GM21528 (cell line): Measurements from ENCODE around the gene NSD2.

Experiments
- ATAC-seq: cut with Tn5 transposase; IDR thresholded peaks from one replicate; pipeline ENCODE4 v1.9.1; 2021; ENCODE audit warnings: mild to moderate bottlenecking, moderate library complexity; ENCODE audit not compliant: unreplicated experiment, low FRiP score

The NSD2 gene

DNA sequence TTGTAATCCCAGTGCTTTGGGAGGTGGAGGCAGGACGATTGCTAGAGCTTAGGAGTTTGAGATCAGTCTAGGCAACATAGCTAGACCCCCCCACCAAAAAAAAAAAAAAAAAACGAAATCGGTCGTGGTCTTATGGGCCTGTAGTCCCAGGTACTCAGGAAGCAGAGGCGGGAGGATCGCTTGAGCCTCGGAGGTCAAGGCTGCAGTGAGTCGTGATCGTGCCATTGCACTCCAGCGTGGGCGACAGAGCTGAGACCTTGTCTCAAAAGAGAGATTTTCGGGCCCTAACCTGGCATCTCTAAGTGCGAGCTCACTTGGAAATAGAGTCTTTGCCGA, 8.3 kb upstream of the NSD2 start:
- no peak for ATAC-seq

DNA sequence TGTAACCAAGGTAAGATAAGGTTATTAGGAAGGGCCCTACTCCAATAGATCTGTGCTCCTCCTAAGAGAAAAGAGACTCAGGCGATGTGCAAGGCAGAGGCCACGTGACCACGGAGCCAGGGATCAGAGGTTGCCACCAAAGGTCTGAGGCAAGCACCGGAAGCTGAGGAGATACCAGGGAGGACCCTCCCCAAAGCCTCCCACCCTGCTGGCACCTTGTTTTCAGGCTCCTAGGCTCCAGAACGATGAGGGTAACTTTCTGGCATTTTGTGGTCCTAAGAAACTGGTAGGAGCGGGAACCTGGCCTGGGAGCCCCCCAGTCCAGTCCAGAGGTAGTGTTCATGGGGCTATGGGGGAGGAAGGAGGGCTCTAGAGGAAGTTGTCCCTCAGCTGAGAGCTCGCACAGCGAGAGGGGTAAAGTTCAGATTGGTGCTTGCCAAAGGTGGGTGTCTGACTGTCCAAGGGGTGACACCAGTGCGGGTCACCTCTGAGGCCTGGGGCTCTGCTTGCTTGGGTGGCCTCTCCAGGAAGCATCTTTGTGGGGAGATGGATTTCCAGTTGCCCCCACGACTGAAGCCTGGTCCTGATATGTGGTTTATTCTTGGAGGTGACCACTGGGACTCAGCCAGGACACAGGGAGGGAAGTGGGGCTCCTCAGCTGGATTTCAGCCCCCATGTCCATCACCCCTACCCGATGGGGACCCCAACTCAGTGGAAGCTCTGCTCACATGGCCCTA, 7.7 kb upstream of the NSD2 start:
- no peak for ATAC-seq

DNA sequence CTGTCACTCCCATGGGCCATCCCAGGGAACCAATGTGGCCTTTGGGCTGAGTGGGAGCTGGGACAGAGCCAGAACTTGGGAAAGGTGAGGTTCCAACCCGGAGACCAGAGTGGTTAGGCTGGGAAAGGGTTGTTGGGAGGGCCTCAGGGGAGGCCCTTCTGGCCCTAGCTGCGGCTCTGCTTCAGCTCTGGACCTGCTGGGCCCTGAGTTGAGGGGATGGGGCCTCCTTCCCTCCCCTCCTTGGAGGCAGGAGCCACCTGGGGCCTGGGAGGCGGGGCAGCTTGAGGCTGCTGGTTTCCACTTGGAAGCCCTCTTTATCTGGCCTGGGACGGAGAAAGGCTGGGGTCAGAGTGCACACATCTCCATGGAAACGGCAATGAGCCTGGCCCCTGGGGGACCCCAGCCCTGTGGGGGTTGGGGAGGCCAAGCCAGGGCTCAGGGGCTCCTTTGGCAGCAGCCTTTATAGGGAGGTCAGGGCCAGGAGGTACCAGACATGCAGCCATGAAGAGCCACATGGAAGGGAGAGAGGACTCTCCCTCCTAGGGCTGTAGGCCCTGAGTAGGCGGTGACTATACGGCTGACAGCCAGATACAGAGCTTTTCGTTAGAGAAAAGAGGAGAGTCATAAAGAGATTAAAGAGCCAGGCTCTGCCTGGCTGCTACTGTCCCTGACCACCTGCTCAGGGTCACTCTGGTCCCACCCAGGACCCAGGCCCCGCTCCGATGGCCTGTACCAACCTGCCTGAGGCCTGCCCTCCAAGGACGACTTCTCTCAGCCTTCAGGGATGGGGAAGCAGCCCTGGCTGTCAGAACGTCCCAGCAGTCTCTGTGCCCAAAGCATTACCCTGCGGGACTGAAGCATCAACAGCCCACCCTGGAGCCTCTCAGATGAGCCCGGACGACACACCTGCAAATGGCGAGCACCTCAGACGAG, 6.9 kb upstream of the NSD2 start:
- no peak for ATAC-seq

DNA sequence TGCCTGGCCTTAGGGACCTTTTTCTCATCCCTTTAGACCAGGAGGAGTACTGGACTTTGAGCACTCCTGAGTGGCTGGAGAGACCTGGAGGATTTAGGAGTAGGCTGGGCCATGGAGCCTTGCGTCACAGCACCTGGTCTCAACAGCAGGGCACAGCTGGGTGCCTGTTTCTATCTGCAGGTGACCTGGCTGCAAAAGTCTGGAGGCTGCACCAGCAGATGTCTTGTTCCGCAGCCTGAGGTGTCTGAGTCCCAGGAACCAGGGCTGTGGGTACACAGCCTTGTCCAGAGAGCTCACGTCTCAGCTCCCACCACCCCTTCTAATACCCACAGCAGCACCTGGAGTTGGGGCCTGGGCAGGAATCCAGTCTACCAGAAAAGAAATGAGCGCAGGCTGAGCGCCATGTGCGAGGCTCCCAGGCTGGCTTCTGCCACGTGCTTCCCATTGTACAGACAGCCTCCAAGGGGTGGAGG, 5.0 kb upstream of the NSD2 start:
- ATAC-seq: no peak

DNA sequence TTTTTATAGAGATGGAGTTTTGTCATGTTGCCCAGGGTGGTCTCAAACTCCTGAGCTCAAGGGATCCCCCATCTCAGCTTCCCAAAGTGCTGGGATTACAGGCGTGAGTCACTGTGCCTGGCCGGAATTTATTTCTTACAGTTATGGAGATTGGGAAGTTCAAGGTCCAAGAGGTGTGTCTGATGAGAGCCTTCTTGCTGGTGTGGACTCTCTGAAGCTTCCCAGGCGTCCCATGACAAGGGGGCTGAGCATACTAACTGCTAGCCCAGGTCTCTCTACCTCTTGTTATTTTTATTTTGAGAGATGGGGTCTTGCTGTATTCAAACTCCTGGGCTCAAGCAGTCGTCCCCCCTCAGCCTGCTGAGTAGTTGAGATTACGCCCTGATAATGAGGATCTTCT, 2.9 kb upstream of the NSD2 start:
- ATAC-seq: no peak

DNA sequence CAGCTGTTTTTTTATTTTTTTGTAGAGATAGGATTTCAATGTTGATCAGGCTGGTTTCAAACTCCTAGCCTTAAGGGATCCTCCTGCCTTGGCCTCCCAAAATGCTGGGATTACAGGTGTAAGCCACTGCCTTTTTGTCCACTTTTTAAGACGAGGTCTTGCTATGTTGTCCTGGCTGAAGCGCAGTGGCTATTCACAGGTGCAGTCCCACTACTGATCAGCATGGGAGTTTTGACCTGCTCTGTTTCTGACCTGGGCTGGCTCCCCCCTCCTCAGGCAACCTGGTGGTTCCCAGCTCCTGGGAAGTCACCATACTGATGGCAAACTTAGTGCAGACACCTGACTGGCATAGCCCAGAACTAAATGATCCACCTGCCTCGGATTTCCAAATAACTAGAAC, 2.3 kb upstream of the NSD2 start:
- ATAC-seq: no peak

DNA sequence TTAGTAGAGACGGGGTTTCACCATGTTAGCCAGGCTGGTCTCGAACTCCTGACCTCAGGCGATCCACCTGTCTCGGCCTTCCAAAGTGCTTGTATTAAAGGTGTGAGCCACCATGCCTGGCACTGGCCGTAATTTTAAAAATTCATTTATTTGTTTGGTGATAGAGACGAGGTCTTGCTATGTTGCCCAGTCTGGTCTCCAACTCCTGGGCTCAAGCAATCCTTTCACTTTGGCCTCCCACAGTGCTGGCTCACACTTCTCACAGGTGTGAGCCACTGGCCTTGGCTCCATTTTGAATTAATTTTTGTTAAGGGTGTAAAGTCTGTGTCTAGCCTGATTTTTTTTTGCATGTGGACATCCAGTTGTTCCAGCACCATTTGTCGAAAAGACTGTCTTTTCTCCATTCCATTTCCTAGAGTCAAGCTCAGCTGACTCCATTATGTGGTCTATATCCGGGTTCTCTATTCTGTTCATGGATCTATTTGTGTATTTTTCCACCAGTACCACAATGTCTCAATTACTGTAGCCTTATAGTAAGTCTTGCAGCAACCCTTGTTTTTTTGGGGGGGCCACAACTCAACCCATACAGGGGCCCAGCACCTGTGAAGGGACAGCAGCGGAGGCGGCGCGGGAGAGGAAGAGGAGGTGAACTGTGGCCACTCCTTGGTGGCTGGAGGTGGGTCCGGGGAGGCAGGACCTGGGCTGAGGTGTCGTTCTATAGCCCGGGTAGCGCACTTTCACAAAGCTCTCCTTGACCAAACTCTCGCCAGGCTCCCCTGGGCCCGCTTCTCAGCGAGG, 1.5 kb upstream of the NSD2 start:
- peak; percentile 4 for ATAC-seq

DNA sequence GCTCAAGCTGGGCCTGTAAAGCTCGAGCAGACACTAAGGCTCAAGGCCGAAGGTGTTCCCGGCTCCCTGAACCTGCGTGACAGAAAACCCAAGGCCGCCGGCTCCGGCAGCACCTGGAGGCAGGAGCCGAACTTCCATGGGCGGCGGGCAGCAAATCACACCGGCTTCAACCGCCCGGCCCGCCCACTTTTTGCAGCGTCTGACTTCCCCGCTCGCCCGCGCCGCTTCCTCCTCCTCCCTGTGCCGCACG, 940 bp upstream of the NSD2 start:
- peak; percentile 46 for ATAC-seq

DNA sequence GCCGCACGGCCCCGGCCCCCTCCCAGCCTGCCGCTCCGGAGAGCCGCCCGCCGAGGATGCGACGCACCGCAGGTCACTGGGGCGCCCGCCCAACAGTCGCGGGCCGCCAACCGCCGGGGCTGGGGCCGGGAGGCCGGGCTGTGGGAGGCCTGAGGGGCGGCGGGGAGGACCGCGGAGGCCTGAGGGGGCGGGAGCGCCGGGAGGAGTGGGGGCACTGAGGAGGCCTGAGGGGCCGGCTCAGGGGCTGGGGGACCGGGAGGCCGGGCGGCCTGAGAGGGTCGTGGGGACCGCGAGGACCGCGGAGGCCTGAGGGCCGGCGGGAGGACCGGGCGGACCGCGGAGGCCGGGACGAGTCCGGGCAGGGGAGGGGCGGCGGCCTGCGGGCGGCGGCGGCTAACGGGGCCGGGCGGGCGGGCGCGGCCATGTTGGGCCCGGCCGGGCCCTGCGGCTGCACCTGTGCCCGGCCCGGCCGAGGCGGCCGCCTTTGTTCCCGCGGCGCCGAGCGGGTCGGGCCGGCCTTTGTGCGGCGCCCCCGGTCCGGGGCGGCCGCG, 353 bp downstream of the NSD2 start:
- ATAC-seq: peak; percentile 23

DNA sequence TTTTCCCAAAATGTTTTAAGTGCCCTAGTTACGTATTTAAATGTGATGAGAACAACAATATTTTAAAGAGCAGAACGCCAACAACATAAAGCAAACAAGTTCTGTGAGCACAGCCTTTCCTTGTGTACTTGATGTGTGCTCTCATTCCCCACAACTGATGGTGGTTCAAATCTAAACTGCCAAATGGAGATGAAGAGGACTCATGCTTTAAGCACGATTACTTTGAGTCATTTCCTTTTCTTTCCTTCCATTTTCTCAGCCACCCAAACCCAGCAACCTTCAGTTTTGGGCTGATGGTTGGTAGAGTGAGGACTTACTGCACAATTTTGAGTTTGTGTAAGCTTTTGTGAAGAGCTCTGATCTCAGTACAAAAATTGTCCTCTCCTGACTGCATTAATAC, 1.7 kb downstream of the NSD2 start:
- no peak for ATAC-seq

DNA sequence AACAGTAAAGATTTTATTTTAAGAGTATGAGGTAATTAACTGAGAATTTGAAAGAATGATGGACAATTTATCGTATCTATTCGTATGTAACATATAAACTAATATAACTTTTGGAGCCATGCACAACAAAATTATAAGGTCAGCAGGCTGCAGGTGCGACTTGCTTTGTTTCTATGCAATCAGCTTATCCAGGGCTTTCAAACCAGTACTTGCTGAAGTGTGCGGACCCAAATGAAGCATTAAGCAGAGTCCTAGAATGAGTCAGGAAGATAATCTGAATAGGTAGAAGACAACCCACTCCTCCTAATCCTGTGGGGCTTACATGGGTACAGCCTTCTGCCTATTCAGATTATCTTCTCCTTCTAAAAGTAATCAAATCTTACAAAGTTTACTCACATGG, 2.1 kb downstream of the NSD2 start:
- no peak for ATAC-seq

DNA sequence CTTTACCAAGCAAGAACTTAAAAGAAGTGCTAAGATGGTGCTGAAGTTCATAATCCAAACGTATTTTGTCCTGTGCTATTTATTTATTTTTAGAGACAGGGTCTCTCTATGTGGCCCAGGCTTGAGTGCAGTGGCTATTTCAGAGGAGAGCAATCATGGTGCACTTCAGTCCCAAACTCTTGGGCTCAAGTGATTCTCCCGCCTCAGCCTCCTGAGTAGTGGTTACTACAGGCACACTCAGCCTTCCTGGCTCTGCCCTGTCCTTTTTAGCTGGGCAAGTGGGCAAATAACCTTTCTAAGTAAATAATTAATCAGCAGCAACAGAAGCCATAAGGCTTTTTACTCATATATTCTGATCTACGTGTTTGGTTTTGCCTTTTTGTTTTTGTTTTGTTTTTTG, 2.6 kb downstream of the NSD2 start:
- ATAC-seq: no peak

DNA sequence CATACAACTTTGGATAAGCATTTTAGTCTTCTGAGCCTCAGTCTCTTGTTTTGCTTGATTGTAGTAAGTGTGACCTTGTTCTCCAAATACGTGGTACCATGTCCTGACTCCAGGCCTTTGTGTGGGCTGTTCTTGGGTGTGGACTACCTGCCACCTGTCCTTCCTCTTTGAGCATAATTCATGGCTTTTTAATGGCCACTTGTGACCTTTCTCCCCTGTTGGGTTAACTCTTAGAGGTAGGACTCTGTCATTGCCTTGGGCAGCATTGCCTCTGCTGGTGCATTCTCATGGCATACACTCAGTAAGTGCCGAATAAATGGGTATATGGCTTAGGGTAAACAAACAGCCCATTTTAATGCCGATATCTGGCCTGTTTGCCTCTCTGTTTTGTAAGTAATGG, 3.0 kb downstream of the NSD2 start:
- no peak for ATAC-seq

DNA sequence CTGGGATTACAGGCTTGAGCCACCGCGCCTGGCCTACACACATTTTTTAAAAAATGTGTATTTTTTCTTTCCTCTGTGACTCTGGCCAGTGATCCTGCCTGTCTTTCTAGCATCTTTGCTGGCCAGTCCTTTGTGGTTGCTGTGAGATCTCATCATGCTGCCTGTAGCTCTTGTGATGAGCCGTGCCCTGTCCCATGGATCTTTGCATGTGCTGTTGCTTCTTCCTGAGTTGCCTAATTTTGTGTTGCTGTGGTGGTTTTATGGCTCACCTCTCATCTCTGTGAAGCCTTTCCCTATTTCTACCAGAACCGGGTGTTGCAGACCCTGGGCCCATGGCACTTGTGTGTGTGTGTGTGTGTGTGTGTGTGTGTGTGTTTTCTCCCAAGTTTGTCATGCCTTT, 8.3 kb downstream of the NSD2 start:
- no peak for ATAC-seq

DNA sequence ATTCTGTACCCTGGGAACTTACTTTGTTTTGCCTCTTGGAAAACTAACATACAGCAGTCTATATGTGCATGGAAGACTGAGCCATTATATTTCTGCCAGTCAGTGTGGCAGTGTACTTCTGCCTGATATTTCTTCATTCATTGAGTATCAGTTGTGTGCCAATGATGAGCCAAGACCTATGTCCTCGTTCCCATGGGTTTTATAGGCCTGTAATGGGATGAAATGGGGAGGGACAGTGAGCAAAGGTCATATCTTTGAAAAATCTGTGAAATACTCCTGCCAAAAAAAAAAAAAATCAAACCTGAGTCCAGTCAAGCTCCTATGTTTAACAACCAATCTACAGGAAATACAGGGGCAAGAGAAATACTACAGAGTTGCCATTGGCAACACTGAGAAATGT, 9.1 kb downstream of the NSD2 start:
- no peak for ATAC-seq

DNA sequence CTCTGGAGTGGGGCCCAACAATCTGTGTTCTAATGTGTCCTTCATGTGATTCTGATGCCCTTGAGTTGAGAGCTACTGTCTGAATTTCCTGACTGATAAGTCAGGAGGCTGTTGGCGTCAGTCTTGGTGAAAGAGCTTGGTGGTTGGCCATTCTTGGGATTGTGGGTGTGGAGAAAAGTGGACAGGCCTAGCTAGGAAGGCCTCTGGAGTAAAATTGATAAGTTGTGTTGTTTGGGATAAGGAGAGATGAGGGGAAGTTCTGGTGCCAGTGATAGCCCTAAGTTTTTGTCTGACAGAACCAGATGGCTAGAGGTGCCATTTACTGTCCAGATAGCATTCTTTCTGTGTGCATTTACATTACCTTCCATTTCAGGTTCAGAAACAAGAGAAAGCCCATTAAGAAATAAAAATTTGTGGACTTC, 11.7 kb downstream of the NSD2 start:
- ATAC-seq: no peak

DNA sequence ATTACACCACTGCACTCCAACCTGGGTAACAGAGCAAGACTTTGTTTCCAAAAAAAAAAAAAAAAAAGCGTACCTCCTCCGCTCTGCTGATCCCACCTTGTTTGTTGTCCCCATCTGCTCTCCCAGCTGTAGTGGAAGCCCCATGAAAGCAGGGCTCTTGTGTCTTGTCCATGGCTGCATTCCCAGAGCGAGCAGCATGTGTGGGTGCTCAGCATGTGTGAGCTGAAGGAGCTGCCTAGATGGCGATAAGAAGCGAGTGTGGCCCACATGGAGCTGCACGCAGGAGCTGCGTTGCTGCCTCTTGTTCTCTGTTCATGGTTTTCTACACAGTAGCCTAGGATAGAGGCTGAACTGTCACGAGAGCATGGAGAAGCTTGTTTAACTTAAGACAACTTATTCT, 12.4 kb downstream of the NSD2 start:
- ATAC-seq: no peak

DNA sequence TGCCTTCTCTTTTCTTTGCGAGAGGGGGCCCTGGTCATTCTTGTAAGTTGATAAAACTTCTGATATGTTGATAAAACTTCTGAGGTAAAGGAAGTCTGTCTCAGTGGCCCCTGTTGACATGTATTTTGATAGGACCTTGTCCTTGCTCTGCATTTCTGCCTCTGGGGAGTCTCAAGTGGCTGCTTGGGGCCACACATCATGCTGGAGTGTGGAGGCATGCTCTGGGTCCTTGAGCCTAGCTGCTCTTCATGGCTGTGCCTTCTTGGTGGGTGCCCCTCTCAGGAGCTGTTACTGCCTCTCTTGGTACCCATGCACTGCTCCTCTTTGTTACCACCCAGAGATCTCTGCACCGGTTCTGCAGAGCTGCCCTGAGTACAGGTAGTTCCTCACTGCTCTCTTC, 14.2 kb downstream of the NSD2 start:
- ATAC-seq: no peak

DNA sequence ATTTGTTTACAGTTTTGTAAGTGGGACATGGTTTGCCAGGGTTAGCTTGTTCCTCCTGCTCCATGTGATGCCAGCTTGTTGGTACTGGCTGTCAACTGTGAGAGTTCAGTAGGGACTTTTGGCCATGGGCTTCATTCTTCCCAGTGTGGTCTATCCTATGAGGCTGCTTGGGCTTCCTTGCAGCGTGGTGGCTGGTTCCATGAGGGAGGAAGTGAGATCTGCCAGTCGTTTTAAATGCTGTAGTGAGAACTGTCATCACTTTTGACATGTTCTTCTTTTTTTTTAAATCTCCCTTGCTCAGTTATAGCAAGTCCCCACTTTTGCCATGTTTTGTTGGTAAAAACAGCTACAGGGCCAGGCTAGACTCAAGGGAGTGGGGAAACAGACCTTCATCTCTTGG, 15.9 kb downstream of the NSD2 start:
- no peak for ATAC-seq

DNA sequence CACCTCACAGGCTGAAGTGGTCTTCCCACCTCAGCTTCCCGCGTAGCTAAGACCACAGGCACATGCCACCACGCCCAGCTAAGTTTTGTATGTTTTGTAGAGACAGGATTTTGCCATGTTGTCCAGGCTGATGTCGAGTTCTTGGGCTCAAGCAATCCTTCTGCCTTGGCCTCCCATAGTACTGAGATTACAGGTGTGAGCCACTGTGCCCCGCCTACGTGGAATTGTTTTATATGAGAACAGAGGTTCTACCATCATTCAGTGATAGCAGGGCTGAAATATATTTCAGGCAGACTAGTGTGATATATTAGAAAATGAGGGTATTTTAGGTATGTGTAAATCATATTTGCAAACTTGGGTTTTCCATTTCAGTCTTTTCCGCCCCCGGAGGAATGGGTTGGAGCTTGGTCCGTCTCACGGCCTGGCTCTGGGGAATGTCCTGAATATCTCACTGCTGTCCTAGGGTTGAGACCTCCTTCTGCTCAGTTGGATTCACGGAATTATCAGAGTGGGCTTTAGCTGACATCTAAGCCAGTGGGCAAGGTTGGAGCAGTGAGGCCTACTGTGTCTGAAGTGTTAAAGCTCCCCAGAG, 19.9 kb downstream of the NSD2 start:
- no peak for ATAC-seq
